Measurements from ENCODE around the gene CAVIN2.

Gene CAVIN2

GRCh38 chr2:191839918-191840804 lies 6.7 kb downstream of the CAVIN2 start:
- no peak for DNase-seq (ENCODE audit: low read depth)

GRCh38 chr2:191838526-191838925 lies 8.4 kb downstream of the CAVIN2 start:
- no peak for DNase-seq (ENCODE audit: low read depth)

- peak; percentile 11 for DNase-seq (ENCODE audit: low read depth)
Observed at GRCh38 chr2:191836853-191837769, 9.8 kb downstream of the CAVIN2 start.

- DNase-seq (ENCODE audit: low read depth): no peak
Observed at GRCh38 chr2:191836471-191836852, 10.4 kb downstream of the CAVIN2 start.

GRCh38 chr2:191835539-191836350 lies 11.1 kb downstream of the CAVIN2 start:
- peak; percentile 68 for DNase-seq (ENCODE audit: low read depth)

GRCh38 chr2:191835100-191835499 lies 11.8 kb downstream of the CAVIN2 start:
- DNase-seq (ENCODE audit: low read depth): no peak

GRCh38 chr2:191833356-191833755 lies 13.5 kb downstream of the CAVIN2 start:
- DNase-seq (ENCODE audit: low read depth): no peak

- DNase-seq (ENCODE audit: low read depth): no peak
Observed at GRCh38 chr2:191832668-191833067, 14.2 kb downstream of the CAVIN2 start.

- no peak for DNase-seq (ENCODE audit: low read depth)
Observed at GRCh38 chr2:191831410-191831994, 15.4 kb downstream of the CAVIN2 start.

GRCh38 chr2:191824398-191824797 lies 22.5 kb downstream of the CAVIN2 start:
- DNase-seq (ENCODE audit: low read depth): no peak

GRCh38 chr2:191821078-191821477 lies 25.8 kb downstream of the CAVIN2 start:
- DNase-seq (ENCODE audit: low read depth): no peak

- peak; percentile 29 for DNase-seq (ENCODE audit: low read depth)
Observed at GRCh38 chr2:191818725-191819350, 28.1 kb downstream of the CAVIN2 start.

GRCh38 chr2:191818133-191818532 lies 28.8 kb downstream of the CAVIN2 start:
- no peak for DNase-seq (ENCODE audit: low read depth)

GRCh38 chr2:191815010-191815409 lies 31.9 kb downstream of the CAVIN2 start:
- DNase-seq (ENCODE audit: low read depth): no peak

GRCh38 chr2:191813943-191814342 lies 32.9 kb downstream of the CAVIN2 start:
- no peak for DNase-seq (ENCODE audit: low read depth)

- peak; percentile 54 for DNase-seq (ENCODE audit: low read depth)
Observed at GRCh38 chr2:191811807-191812602, 34.9 kb downstream of the CAVIN2 start.

GRCh38 chr2:191806396-191806795 lies 40.5 kb downstream of the CAVIN2 start:
- peak; percentile 50 for DNase-seq (ENCODE audit: low read depth)

GRCh38 chr2:191804766-191805165 lies 42.1 kb downstream of the CAVIN2 start:
- DNase-seq (ENCODE audit: low read depth): peak; percentile 20

GRCh38 chr2:191803007-191803406 lies 43.9 kb downstream of the CAVIN2 start:
- DNase-seq (ENCODE audit: low read depth): no peak

- DNase-seq (ENCODE audit: low read depth): no peak
Observed at GRCh38 chr2:191802180-191802579, 44.7 kb downstream of the CAVIN2 start.
